Measurements from ENCODE around the gene FOSL2.

The FOSL2 gene

GRCh38 chr2:28452534-28453081, 60.0 kb downstream of the FOSL2 start:
- DNase-seq, result peak; percentile 90 to 94

- DNase-seq, result no peak
These were observed 60.7 kb downstream of the FOSL2 start for GRCh38 chr2:28453396-28453795.

- no peak for DNase-seq
These were observed 61.6 kb downstream of the FOSL2 start for GRCh38 chr2:28454016-28454930.

- DNase-seq, result no peak
These were observed 64.6 kb downstream of the FOSL2 start for GRCh38 chr2:28457237-28457636.

GRCh38 chr2:28461056-28461455, 68.4 kb downstream of the FOSL2 start:
- no peak for DNase-seq

- DNase-seq, result no peak
These were observed 69.5 kb downstream of the FOSL2 start for GRCh38 chr2:28462122-28462521.

GRCh38 chr2:28463211-28463816, 70.7 kb downstream of the FOSL2 start:
- no peak for DNase-seq

GRCh38 chr2:28463893-28464292, 71.2 kb downstream of the FOSL2 start:
- no peak for DNase-seq

- no peak for DNase-seq
These were observed 72.7 kb downstream of the FOSL2 start for GRCh38 chr2:28465148-28465885.
